ENCODE results near the gene SLC10A6. TPM values are rescaled to one million over a fixed set of nuclear protein-coding genes. Genes with fewer than 3 reads are reported as not detected.

SLC10A6 gene
- total RNA-seq, 3 donors from 2014 or later = not detected

DNA sequence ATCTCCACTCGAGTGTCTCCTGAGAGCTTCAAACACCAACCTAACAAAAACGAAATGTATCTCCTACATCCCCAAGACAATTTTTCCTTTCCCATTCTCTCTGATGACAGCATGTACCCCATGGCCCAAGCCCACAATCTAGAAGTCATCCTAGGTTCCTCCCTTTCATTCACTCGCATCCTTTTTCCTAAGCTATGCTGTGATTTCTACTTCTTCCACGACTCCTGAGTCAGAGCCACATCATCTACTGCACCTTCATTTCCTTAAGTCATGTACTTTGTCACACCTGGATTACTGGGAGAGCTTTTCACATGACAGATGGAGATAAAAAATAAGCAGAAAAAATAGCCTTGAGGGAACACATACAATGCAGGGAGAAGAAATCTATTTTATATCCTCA is 23.0 kb upstream of the SLC10A6 start:
- DNase-seq = no peak
- Mint-ChIP-seq H3K36me3 (ENCODE audit: insufficient read depth) (no peaks in the 10 kb centered on the region), H3K27me3 (ENCODE audit: low read depth) (no peaks in the 10 kb centered on the region), H3K4me1 (ENCODE audit: low read depth) (no peaks in the 10 kb centered on the region), H3K9me3 (no peaks in the 10 kb centered on the region), H3K4me3 (no peak overlapping the region)
- ATAC-seq = no peak

DNA sequence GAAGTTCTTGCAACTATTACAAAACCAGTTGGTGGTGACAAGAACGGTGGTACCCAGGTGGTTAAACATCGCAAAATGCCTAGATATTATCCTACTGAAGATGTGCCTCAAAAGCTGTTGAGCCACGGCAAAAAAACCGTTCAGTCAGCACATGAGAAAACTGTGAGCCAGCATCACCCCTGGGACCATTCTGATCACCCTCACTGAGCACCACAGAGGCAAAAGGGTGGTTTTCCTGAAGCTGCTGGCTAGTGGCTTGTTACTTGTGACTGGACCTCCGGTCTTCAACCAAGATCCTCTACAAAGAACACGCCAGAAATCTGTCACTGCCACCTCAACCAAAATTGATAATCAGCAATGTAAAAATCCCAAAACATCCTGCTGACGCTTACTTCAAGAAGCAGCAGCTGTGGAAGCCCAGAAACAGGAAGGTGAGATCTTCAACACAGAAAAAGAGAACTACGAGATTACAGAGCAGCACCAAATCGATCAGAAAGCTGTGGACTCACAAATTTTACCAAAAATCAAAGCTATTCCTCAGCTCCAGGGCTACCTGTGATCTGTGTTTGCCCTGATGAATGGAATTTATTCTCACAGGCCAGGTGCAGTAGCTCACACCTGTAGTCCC is 21.4 kb upstream of the SLC10A6 start:
- no peaks in the 10 kb centered on the region for H3K36me3 Mint-ChIP-seq (ENCODE audit: insufficient read depth)
- no peaks in the 10 kb centered on the region for H3K27me3 Mint-ChIP-seq (ENCODE audit: low read depth)
- H3K4me1 Mint-ChIP-seq (ENCODE audit: low read depth) = no peaks in the 10 kb centered on the region
- no peak overlapping the region for H3K4me3 Mint-ChIP-seq
- H3K9me3 Mint-ChIP-seq = no peaks in the 10 kb centered on the region
- DNase-seq = no peak
- ATAC-seq = no peak

DNA sequence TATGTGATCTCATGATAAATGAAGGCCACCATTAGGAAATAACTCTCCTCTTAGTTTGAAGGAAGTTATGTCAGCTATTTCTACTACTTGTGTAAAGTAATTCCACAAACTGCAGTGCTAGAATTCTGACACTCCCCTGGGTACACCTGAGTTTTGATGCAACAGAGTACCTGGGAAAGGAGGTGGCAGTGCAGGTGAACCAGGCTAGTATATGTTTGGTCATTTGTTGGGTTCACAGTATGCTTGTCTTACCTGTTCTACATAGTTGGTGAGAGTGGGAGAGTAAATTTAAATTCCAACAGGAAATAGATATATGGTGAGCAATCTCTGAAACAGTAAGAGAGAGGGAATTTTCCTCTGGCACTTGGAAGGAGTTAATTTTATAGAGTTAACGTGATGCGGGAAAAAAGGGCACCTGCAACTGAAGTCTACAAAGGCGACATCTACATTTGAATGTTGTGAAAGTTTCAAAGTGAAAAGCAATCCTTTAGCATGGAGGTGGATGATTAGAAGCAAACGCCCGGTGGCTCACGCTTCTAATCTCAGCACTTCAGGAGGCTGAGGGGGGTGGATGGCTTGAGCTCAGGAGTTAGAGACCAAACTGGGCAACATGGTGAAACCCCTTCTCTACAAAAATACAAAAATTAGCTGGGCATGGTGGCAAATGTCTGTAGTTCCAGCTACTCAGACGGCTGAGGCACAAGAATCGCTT is 8.3 kb upstream of the SLC10A6 start:
- Mint-ChIP-seq H3K9me3 (no peaks in the 10 kb centered on the region), H3K36me3 (ENCODE audit: insufficient read depth) (no peaks in the 10 kb centered on the region), H3K4me3 (no peak overlapping the region), H3K27me3 (ENCODE audit: low read depth) (no peaks in the 10 kb centered on the region), H3K4me1 (ENCODE audit: low read depth) (no peaks in the 10 kb centered on the region)
- DNase-seq (no peak), ATAC-seq (no peak)

DNA sequence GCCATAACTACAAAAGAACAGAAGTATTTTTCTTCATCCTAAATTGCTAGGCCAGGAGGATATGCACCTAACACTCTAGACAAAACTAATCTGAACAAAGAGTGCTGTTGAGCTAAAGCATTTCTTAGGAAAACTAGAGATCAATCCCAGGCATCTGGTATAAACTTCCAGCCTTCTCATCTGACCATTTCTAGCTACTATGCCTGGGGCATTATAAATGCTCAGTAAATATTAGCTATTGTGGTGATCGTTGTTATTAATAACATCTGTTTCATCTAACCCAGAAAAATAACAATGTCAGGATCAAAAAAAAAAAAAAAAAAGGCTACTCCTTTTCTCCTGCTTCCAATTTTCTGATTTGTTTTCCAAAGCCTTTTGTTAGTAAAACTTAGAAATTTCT is 7.7 kb upstream of the SLC10A6 start:
- Mint-ChIP-seq H3K4me1 (ENCODE audit: low read depth) (no peaks in the 10 kb centered on the region), H3K27me3 (ENCODE audit: low read depth) (no peaks in the 10 kb centered on the region), H3K4me3 (no peak overlapping the region), H3K36me3 (ENCODE audit: insufficient read depth) (no peaks in the 10 kb centered on the region), H3K9me3 (no peaks in the 10 kb centered on the region)
- DNase-seq = no peak
- ATAC-seq = no peak

DNA sequence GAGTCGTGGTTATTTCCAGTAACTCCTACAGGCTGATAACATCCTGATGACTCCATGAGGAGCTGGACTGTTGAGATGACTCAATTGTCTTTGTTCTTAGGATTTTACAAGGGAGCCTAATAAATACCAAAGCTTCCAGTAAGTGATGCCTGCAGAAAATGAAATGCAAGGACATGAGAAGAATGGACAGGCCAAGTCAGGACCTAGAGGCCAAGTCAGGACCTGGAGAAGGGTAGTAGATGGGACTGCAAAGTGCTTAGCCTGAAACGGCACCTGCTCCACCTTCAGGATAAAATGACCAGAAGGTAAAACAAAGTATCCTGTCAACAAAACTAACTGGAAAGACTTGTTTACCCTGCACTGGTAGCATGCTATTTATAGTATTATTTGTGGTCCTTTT is 6.4 kb upstream of the SLC10A6 start:
- Mint-ChIP-seq H3K27me3 (ENCODE audit: low read depth) (no peaks in the 10 kb centered on the region), H3K4me1 (ENCODE audit: low read depth) (no peaks in the 10 kb centered on the region), H3K36me3 (ENCODE audit: insufficient read depth) (no peaks in the 10 kb centered on the region), H3K9me3 (no peaks in the 10 kb centered on the region), H3K4me3 (no peak overlapping the region)
- DNase-seq = no peak
- ATAC-seq = no peak

DNA sequence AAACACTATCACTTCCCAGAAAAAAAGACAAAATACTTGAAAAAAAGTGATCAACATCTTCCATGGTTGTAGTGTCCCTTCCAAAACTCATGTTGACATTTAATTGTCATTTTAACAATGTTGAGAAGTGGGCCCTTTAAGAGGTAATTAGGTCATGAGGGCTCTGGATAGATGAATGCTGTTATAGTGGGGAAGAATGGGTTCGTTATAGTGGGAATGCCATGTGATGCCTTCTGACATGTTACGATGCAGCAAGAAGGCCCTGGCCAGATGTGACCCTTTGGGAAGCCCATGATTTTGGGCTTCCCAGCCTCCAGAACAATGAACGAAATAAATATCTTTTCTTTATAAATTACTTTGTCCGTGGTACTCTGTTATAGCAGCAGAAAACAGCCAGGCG is 4.0 kb upstream of the SLC10A6 start:
- Mint-ChIP-seq H3K27me3 (ENCODE audit: low read depth) (peaks cover 4% of the 10 kb centered on the region), H3K9me3 (no peaks in the 10 kb centered on the region), H3K36me3 (ENCODE audit: insufficient read depth) (no peaks in the 10 kb centered on the region), H3K4me3 (no peak overlapping the region), H3K4me1 (ENCODE audit: low read depth) (no peaks in the 10 kb centered on the region)
- ATAC-seq (no peak), DNase-seq (no peak)

DNA sequence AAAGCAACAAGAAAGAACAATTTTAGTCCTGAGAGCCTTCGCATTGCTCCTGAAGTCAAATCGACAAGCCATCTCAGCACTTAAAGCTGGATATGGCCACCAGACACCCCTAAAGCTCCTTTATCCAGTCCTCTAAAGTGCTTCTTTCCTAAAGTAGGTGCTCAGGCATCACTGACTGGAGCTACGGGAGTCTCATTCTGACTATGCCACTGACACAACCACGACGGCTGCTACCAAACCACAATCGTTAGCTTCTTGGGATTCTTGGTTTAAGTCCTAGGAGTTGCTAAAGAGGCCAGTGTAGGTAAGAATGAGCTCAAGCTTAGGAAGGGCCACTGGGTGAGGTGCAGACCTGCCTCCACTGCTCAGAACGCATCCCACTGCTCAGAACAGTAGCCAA is 1.0 kb downstream of the SLC10A6 start:
- Mint-ChIP-seq H3K9me3 (no peaks in the 10 kb centered on the region), H3K27me3 (ENCODE audit: low read depth) (peaks cover 4% of the 10 kb centered on the region), H3K36me3 (ENCODE audit: insufficient read depth) (no peaks in the 10 kb centered on the region), H3K4me1 (ENCODE audit: low read depth) (no peaks in the 10 kb centered on the region), H3K4me3 (no peak overlapping the region)
- no peak for ATAC-seq
- no peak for DNase-seq

DNA sequence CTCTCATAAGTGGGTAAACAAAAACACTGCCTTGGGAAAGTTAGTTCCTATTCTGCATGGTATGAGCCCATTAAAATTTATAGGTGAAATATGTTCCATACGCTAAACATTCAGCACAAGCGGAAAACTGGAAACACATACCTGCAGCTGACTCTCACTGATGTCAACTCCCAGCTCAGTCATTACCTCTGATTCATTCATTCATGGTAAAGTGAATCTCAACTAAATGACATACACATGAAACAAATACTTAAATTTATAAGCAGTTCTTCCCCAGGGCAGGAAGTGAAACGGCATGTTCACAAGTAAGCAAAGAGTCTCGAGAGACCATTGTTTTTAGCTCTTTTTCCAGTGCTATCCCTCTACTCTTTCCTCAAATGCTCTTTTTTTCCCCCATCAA is 1.6 kb downstream of the SLC10A6 start:
- Mint-ChIP-seq H3K4me1 (ENCODE audit: low read depth) (no peaks in the 10 kb centered on the region), H3K9me3 (no peaks in the 10 kb centered on the region)

DNA sequence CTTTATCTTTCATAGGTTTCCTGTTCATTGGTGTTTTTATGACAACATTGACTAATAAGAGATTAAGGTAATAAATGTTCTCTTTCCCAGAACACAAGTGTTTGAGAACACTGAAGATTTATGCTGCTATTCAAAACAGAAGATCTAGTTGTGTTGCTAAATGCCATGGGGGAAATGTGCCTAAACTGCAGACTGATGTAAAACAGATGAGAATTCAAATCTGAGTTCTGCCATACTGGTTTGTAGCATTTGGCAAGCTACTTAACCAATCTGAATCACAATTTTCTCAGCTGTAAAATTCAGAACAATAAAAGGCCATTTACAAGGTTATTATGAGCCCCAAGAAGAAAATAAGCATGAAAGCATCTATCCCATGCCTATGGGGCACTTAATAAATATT is 2.3 kb downstream of the SLC10A6 start:
- Mint-ChIP-seq H3K4me3 (no peak overlapping the region), H3K4me1 (ENCODE audit: low read depth) (no peaks in the 10 kb centered on the region), H3K9me3 (no peaks in the 10 kb centered on the region), H3K36me3 (ENCODE audit: insufficient read depth) (no peaks in the 10 kb centered on the region), H3K27me3 (ENCODE audit: low read depth) (peaks cover 4% of the 10 kb centered on the region)
- no peak for ATAC-seq
- no peak for DNase-seq

More for the DNA sequence above, 1.6 kb downstream of the SLC10A6 start:
- ATAC-seq = no peak
- Mint-ChIP-seq H3K4me3 (no peak overlapping the region), H3K36me3 (ENCODE audit: insufficient read depth) (no peaks in the 10 kb centered on the region), H3K27me3 (ENCODE audit: low read depth) (peaks cover 4% of the 10 kb centered on the region)
- DNase-seq = no peak

DNA sequence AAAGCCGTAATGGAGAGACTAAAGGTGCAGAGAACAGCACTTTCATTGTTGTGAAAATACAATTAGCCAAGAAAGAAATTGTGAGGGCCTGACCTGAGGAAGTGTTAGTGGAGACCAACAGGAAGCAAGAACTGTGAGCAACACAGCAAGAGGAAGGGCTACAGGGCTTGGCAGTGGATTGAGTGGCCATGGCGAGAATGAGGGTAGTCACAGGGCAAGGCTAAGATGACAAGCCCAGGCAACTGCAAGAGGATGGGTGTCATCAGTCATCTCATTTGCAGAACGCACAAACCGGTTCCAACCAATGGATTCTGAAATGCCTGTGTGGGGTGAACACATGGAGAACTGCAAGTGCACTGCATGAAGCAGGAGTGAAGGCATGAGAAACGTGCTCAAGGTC is 3.6 kb downstream of the SLC10A6 start:
- H3K9me3 Mint-ChIP-seq = no peaks in the 10 kb centered on the region
- DNase-seq = no peak

DNA sequence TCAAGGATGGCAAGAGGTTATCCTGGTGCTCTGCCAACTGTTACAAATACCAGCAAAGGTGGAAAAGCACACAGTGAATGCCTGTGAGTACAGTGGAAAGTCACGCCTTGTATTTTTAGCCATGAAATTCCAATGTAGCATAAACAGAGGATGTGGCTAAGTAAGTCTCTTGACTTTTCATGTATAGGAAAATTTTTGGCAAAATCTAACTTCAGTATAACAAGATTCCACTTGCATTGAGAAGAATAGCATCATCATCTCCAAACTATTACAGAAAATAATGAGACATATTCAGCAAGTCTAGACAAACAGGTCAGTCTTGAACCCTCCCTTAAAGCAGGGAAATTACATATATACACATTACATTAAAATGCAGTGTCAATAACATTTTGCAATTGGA is 7.9 kb downstream of the SLC10A6 start:
- peaks cover 2% of the 10 kb centered on the region for H3K36me3 Mint-ChIP-seq (ENCODE audit: insufficient read depth)
- H3K9me3 Mint-ChIP-seq = no peaks in the 10 kb centered on the region
- DNase-seq (no peak), ATAC-seq (no peak)
- H3K27me3 Mint-ChIP-seq (ENCODE audit: low read depth) = no peaks in the 10 kb centered on the region
- no peak overlapping the region for H3K4me3 Mint-ChIP-seq
- H3K4me1 Mint-ChIP-seq (ENCODE audit: low read depth) = no peaks in the 10 kb centered on the region

More for the DNA sequence above, 3.6 kb downstream of the SLC10A6 start:
- peaks cover 4% of the 10 kb centered on the region for H3K27me3 Mint-ChIP-seq (ENCODE audit: low read depth)
- H3K4me3 Mint-ChIP-seq = no peak overlapping the region
- ATAC-seq = no peak
- H3K36me3 Mint-ChIP-seq (ENCODE audit: insufficient read depth) = no peaks in the 10 kb centered on the region
- H3K4me1 Mint-ChIP-seq (ENCODE audit: low read depth) = no peaks in the 10 kb centered on the region

DNA sequence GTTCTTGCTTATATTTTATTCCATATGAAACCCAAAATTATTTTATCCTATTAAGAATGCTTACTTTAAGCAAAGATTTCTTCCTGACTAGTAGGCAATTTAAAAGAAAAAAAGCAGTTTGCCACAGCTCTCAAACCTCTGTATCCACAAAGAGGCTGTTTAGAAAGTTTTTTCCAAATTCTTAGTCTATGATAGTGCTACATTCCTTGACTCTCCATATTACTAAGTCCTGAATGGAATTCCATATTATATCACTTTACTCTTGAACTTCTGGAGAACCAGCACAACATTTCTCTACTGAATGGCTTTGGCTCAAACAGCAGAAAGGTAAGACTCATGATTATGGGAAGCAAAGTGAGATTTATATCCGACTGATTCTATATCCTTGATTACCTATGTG is 8.3 kb downstream of the SLC10A6 start:
- Mint-ChIP-seq H3K36me3 (ENCODE audit: insufficient read depth) (peaks cover 2% of the 10 kb centered on the region), H3K4me1 (ENCODE audit: low read depth) (no peaks in the 10 kb centered on the region), H3K9me3 (no peaks in the 10 kb centered on the region), H3K4me3 (no peak overlapping the region), H3K27me3 (ENCODE audit: low read depth) (no peaks in the 10 kb centered on the region)
- DNase-seq (no peak), ATAC-seq (no peak)

DNA sequence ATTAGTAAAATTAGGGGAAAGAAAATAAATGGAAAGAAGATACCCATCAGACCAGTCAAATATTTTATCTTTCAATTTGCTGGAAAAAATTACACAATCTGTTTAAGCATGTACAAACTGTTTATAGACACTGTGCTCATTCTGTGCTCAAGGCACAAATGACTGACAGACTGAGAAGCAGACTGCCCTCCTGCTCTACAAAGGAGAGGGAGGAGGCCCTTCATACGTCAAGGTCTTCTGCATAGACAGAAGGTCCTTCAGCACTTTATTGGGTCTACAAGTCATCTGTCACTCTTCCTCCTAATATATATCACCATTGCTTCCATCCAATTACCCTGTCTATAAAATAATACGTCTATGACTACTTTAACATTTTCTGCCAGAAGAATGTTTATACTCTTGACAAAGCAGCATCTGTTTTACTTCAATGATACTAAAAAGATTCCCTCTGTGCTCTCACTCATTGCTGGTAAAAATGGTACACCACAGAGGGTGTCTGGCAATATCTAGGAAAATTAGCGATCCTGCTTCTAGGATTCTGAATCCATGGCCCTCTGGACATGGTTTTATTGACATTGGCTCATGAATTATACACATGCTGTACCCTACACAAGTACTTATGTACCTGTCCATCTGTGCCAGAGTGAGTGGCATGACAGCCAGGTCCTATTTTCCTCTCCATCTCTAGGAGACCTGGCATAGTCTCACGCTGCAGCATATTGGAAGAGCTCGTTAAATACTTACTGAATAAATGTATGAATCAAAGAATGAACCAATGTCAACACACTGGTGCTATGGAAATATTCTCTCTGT is 11.3 kb downstream of the SLC10A6 start:
- Mint-ChIP-seq H3K4me1 (ENCODE audit: low read depth) (no peaks in the 10 kb centered on the region), H3K27me3 (ENCODE audit: low read depth) (no peaks in the 10 kb centered on the region), H3K9me3 (no peaks in the 10 kb centered on the region), H3K4me3 (no peak overlapping the region), H3K36me3 (ENCODE audit: insufficient read depth) (peaks cover 2% of the 10 kb centered on the region)
- DNase-seq (no peak), ATAC-seq (no peak)

DNA sequence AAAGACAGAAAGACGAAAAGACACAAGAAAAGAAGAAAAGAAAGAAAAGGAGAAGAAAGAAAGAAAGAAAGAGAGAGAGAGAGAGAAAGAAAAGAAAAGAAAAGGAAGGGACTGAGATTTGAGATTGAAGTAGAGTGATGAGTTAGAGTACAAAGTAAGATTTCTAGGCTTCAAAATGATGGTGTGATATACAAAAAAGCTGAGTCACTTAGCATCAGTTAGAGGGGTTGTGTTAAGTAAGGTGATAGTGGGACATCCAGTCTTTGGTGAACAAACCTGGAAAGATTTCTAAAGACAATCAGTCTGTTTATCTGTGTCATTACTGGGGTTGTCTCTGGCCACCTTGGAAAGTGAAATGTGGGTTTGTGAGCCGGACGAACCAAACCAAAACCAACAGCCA is 13.5 kb downstream of the SLC10A6 start:
- ATAC-seq (no peak), DNase-seq (no peak)
- no peak overlapping the region for H3K4me3 Mint-ChIP-seq
- no peaks in the 10 kb centered on the region for H3K27me3 Mint-ChIP-seq (ENCODE audit: low read depth)
- H3K4me1 Mint-ChIP-seq (ENCODE audit: low read depth) = no peaks in the 10 kb centered on the region
- H3K36me3 Mint-ChIP-seq (ENCODE audit: insufficient read depth) = peaks cover 2% of the 10 kb centered on the region
- no peaks in the 10 kb centered on the region for H3K9me3 Mint-ChIP-seq

DNA sequence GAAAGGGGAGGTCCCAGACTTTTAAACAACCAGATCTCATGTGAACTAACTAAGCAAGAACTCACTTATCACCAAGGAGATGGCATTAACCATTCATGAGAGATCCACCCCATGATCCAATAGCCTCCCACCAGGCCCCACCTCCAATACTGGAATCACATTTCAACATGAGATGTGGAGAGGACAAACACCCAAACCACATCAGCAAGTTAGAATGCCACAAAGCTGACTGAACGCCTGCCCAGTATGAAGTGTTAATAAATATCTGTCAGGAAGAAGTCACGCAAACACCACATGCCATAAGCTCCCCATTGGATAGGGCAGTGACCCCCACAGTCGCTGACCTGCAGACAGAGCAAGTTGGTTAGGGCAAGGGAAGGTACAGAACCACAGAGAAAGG is 14.3 kb downstream of the SLC10A6 start:
- no peak overlapping the region for H3K4me3 Mint-ChIP-seq
- no peaks in the 10 kb centered on the region for H3K27me3 Mint-ChIP-seq (ENCODE audit: low read depth)
- no peaks in the 10 kb centered on the region for H3K9me3 Mint-ChIP-seq
- H3K36me3 Mint-ChIP-seq (ENCODE audit: insufficient read depth) = no peaks in the 10 kb centered on the region
- ATAC-seq (no peak), DNase-seq (no peak)
- H3K4me1 Mint-ChIP-seq (ENCODE audit: low read depth) = no peaks in the 10 kb centered on the region

Measured in activated T-cell treated with anti-CD3 and anti-CD28 coated beads, Interleukin-2, amount 50 U/mL, for 4 hours (primary cell).